ENCODE measurements around the gene RAC3. TPM values are rescaled to one million over a fixed set of nuclear protein-coding genes. Genes with fewer than 3 reads are reported as not detected.

RAC3 gene
- total RNA-seq, 4 donors from 2014 or later, result 5.2 to 28.3 (median 14.6) TPM

- no peak for TF ChIP-seq CTCF (IDR thresholded peaks at IDR 0.05; ENCODE audit: low read depth)
Observed at GRCh38 chr17:82014971-82015310, 16.5 kb upstream of the RAC3 start.

- no peak for TF ChIP-seq CTCF (IDR thresholded peaks at IDR 0.05; ENCODE audit: low read depth)
Observed at GRCh38 chr17:82015311-82015971, 16.0 kb upstream of the RAC3 start.

- TF ChIP-seq CTCF (IDR thresholded peaks at IDR 0.05; ENCODE audit: low read depth), result no peak
Observed at GRCh38 chr17:82016061-82016874, 15.2 kb upstream of the RAC3 start.

- TF ChIP-seq CTCF (IDR thresholded peaks at IDR 0.05; ENCODE audit: low read depth), result no peak
Observed at GRCh38 chr17:82016875-82017459, 14.5 kb upstream of the RAC3 start.

GRCh38 chr17:82017612-82018151 is 13.8 kb upstream of the RAC3 start:
- no peak for TF ChIP-seq CTCF (IDR thresholded peaks at IDR 0.05; ENCODE audit: low read depth)

GRCh38 chr17:82018152-82018988 is 13.1 kb upstream of the RAC3 start:
- TF ChIP-seq CTCF (IDR thresholded peaks at IDR 0.05; ENCODE audit: low read depth), result no peak

Data from subcutaneous adipose tissue (tissue), 4 donors.